ENCODE results near the gene TEDC1.

The TEDC1 gene

DNA sequence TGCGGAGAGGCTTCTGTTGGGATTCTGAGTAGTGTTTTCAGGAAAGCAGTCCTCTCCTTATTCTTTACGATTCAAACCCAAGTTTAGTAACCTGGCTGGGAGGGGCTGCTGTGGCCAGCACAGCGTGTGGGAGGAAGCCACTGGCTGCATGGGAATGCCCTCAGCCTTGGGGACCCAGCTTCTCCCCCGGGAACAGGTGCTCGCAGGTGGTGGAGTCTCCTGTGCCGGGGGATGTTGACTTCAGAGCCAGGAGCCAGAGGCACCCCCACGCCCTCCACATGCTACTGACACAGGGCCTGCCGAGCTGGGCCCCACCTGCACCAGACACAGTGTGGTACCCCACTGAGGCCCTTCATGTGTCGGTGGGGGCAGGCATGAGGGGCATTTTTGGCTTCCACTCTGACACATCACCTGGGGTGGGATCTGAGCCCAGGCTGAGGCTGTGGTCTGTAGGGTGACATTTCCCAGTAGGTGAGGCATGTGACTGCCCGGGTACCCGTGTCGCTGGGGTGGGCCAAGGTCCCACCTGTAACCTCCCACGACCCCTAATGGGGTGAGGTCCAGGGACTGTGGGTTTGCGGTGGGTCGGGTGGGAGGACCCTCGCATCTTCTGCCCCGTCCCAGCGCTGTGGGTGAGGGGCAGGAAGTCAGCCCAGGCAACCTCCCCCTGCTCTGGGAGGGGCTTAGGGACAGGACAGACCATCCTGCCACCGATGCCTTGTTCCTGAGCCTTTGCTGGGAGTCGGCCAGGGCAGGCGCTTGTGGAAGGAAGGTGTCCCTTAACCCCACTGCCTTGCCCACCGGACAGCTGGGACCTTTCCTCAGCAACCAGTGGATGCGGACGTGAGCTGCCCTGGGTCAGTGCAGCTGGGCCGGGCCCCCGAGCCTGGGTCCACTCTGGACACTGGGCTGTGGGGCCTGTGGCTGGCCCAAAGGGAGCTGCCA lies 44.9 kb upstream of the TEDC1 start (continued):
- TF ChIP-seq, protein P1, sequence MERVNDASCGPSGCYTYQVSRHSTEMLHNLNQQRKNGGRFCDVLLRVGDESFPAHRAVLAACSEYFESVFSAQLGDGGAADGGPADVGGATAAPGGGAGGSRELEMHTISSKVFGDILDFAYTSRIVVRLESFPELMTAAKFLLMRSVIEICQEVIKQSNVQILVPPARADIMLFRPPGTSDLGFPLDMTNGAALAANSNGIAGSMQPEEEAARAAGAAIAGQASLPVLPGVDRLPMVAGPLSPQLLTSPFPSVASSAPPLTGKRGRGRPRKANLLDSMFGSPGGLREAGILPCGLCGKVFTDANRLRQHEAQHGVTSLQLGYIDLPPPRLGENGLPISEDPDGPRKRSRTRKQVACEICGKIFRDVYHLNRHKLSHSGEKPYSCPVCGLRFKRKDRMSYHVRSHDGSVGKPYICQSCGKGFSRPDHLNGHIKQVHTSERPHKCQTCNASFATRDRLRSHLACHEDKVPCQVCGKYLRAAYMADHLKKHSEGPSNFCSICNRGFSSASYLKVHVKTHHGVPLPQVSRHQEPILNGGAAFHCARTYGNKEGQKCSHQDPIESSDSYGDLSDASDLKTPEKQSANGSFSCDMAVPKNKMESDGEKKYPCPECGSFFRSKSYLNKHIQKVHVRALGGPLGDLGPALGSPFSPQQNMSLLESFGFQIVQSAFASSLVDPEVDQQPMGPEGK (CRISPR knock-in tag; IDR thresholded peaks at IDR 0.05; ENCODE audit: borderline replicate concordance): no peak
- no peak for TF ChIP-seq CSDC2 (CRISPR knock-in tag; IDR thresholded peaks at IDR 0.05)

DNA sequence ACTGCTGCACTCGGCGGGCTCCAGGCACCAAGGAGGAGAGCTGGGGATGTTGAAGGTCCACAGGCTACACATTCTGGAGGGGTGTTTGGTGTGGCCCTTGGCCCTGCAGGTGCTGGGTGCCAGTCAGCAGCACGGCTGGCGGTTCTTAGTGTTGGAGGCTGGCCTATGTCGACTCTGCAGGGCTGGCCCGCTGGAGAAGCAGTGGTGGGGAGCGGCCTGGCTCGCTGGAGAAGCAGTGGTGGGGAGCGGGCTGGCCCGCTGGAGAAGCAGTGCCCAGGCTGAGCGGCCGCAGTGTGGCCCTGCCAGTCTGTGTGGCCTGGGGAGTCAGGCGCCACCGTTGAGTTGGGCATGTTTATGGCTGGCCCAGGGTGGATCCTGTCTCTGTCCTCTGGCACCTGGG lies 44.1 kb upstream of the TEDC1 start:
- ATAC-seq: no peak
- TF ChIP-seq RARB (CRISPR knock-in tag; IDR thresholded peaks at IDR 0.05) (no peak), BACH2 (CRISPR knock-in tag; IDR thresholded peaks at IDR 0.05; ENCODE audit: borderline replicate concordance) (no peak), TCF4 (CRISPR knock-in tag; IDR thresholded peaks at IDR 0.05; ENCODE audit: borderline replicate concordance) (no peak), CSDC2 (CRISPR knock-in tag; IDR thresholded peaks at IDR 0.05) (no peak), ZFP3 (CRISPR knock-in tag; IDR thresholded peaks at IDR 0.05) (no peak), ZNF8 (CRISPR knock-in tag; IDR thresholded peaks at IDR 0.05) (no peak), ZNF70 (CRISPR knock-in tag; IDR thresholded peaks at IDR 0.05) (no peak), ESRRG (CRISPR knock-in tag; IDR thresholded peaks at IDR 0.05) (no peak)
- TF ChIP-seq, protein P2, sequence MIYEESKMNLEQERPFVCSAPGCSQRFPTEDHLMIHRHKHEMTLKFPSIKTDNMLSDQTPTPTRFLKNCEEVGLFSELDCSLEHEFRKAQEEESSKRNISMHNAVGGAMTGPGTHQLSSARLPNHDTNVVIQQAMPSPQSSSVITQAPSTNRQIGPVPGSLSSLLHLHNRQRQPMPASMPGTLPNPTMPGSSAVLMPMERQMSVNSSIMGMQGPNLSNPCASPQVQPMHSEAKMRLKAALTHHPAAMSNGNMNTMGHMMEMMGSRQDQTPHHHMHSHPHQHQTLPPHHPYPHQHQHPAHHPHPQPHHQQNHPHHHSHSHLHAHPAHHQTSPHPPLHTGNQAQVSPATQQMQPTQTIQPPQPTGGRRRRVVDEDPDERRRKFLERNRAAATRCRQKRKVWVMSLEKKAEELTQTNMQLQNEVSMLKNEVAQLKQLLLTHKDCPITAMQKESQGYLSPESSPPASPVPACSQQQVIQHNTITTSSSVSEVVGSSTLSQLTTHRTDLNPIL (CRISPR knock-in tag; IDR thresholded peaks at IDR 0.05; ENCODE audit: low read depth): no peak

DNA sequence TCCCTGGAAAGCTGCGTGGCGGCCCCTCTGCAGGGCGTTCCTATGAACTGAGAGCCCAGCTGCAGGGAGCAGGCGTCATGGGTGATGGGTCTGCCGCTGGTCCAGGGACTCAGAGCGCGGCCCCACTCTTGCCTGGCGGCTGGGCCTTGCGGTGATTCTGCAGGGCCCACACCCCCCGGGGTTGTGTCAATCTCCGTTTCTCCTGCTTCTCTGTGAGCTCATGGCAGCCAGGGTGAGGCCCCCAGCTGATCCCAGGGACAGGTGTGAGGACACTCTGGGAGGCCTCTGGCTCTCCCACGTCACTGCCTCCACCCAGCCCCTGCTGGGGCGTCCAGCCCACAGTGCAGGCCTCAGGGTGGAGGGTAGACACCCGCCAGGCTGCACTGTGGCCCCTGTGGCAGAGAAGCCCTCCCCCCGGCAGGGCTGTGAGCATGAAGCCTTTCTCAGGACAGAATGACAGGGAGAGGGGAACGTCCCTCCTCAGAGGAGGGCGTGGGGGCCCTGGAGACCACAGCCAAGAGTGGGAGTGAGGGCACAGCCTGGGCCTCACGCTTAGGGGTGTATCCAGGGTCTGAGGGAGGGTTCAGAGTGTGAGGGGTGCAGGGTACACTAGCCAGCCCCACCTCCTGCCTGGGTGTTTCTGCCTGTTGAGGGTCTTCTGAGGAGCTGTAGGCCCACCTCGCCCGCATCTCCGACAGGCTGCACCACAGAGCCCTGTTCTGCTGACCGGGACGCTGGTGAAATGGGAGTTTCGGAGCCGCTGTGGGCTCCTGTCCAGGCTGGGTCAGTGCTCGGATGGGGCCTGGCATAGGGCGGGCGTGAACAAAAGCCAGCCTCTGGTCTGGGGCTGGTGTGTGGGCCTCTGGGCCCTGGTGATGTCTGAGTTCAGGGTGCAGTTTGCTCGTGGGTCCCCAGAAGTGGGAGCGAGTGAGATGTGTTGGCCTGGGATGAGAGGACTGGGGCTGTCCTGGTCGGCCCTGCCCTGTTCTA lies 43.1 kb upstream of the TEDC1 start:
- TF ChIP-seq ZNF8 (CRISPR knock-in tag; IDR thresholded peaks at IDR 0.05): no peak
- TF ChIP-seq, protein P3, sequence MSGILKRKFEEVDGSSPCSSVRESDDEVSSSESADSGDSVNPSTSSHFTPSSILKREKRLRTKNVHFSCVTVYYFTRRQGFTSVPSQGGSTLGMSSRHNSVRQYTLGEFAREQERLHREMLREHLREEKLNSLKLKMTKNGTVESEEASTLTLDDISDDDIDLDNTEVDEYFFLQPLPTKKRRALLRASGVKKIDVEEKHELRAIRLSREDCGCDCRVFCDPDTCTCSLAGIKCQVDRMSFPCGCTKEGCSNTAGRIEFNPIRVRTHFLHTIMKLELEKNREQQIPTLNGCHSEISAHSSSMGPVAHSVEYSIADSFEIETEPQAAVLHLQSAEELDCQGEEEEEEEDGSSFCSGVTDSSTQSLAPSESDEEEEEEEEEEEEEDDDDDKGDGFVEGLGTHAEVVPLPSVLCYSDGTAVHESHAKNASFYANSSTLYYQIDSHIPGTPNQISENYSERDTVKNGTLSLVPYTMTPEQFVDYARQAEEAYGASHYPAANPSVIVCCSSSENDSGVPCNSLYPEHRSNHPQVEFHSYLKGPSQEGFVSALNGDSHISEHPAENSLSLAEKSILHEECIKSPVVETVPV (CRISPR knock-in tag; IDR thresholded peaks at IDR 0.05): no peak
- no peak for TF ChIP-seq ARNTL (CRISPR knock-in tag; IDR thresholded peaks at IDR 0.05; ENCODE audit: borderline replicate concordance, low read depth)
- no peak for TF ChIP-seq CSDC2 (CRISPR knock-in tag; IDR thresholded peaks at IDR 0.05)
- TF ChIP-seq RARB (CRISPR knock-in tag; IDR thresholded peaks at IDR 0.05): no peak
- no peak for TF ChIP-seq ZFP30 (CRISPR knock-in tag; IDR thresholded peaks at IDR 0.05)
- TF ChIP-seq, protein P4, sequence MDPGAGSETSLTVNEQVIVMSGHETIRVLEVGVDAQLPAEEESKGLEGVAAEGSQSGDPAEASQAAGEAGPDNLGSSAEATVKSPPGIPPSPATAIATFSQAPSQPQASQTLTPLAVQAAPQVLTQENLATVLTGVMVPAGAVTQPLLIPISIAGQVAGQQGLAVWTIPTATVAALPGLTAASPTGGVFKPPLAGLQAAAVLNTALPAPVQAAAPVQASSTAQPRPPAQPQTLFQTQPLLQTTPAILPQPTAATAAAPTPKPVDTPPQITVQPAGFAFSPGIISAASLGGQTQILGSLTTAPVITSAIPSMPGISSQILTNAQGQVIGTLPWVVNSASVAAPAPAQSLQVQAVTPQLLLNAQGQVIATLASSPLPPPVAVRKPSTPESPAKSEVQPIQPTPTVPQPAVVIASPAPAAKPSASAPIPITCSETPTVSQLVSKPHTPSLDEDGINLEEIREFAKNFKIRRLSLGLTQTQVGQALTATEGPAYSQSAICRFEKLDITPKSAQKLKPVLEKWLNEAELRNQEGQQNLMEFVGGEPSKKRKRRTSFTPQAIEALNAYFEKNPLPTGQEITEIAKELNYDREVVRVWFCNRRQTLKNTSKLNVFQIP (CRISPR knock-in tag; IDR thresholded peaks at IDR 0.05; ENCODE audit: borderline replicate concordance, low read depth): no peak
- peak; percentile 4 for ATAC-seq

DNA sequence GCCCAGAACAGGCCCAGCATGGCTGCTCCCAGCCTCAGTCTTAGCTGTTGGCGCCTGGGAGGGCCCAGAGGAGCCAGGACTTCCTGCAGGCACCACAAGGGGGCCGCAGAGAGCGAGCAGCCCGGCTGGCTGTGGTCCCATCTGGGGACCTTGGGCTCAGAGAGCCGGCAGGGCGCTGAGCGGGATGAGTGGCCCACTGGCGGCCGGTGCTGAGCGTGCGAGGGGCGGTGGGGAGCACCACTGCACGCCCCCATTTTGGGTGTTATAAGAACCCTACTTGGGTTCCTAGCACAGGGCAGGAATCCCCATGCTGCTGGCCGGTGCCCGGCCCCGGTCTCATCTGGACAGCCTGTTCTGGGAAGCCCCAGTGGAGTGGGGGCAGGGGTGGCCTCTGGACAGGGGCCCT lies 42.3 kb upstream of the TEDC1 start:
- TF ChIP-seq SNAI2 (CRISPR knock-in tag; IDR thresholded peaks at IDR 0.05): no peak
- peak; percentile 94 for ATAC-seq

DNA sequence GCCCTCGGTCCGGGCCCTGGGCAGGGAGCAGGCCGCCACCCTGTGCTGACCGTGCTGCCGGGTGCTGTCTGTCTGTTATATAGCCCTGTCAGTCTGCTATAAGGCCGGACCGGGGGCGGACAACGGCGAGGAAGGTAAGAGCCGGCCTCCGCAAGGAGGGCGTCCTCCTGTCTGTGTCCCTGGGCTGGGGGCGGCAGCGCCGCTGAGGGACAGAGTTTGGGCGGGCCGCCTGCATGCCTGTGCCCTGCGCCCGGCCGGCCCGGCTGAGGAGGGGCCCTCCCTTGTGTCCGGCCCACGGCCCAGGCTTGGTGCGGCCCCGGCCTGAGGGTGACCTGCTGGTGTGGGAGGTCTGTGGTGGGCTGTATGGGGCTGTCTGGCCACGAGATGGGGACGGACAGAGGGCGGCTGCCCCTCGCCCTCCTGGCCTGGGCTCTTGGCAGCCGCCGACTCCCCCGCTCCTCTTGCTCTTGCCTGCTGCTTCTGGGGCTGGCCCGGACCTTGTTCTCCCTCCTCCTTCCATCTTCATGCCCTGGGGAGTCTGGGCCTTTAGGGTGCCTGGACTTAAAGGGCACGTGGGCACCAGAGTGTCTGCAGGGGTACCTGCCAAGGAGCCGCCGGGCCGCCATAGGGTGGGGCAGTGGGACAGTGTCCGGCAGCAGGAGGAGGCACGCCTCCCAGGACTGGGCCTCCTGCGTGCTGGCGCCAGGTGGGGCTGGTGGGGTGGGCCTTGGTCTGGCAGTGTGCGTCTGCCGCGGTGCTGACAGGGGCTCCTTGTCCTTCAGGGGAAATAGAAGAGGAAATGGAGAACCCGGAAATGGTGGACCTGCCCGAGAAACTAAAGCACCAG lies 41.5 kb upstream of the TEDC1 start:
- no peak for ATAC-seq
- TF ChIP-seq TOX (CRISPR knock-in tag; IDR thresholded peaks at IDR 0.05; ENCODE audit: borderline replicate concordance) (no peak), ARNTL (CRISPR knock-in tag; IDR thresholded peaks at IDR 0.05; ENCODE audit: borderline replicate concordance, low read depth) (no peak), ESRRG (CRISPR knock-in tag; IDR thresholded peaks at IDR 0.05) (no peak), ZNF8 (CRISPR knock-in tag; IDR thresholded peaks at IDR 0.05) (no peak), BACH2 (CRISPR knock-in tag; IDR thresholded peaks at IDR 0.05; ENCODE audit: borderline replicate concordance) (no peak), PPARA (CRISPR knock-in tag; IDR thresholded peaks at IDR 0.05; ENCODE audit: borderline replicate concordance) (no peak), OSR1 (CRISPR knock-in tag; IDR thresholded peaks at IDR 0.05) (no peak), GLIS3 (CRISPR knock-in tag; IDR thresholded peaks at IDR 0.05) (no peak), ZNF70 (CRISPR knock-in tag; IDR thresholded peaks at IDR 0.05) (no peak), ZFP3 (CRISPR knock-in tag; IDR thresholded peaks at IDR 0.05) (no peak)
- TF ChIP-seq, protein P5, sequence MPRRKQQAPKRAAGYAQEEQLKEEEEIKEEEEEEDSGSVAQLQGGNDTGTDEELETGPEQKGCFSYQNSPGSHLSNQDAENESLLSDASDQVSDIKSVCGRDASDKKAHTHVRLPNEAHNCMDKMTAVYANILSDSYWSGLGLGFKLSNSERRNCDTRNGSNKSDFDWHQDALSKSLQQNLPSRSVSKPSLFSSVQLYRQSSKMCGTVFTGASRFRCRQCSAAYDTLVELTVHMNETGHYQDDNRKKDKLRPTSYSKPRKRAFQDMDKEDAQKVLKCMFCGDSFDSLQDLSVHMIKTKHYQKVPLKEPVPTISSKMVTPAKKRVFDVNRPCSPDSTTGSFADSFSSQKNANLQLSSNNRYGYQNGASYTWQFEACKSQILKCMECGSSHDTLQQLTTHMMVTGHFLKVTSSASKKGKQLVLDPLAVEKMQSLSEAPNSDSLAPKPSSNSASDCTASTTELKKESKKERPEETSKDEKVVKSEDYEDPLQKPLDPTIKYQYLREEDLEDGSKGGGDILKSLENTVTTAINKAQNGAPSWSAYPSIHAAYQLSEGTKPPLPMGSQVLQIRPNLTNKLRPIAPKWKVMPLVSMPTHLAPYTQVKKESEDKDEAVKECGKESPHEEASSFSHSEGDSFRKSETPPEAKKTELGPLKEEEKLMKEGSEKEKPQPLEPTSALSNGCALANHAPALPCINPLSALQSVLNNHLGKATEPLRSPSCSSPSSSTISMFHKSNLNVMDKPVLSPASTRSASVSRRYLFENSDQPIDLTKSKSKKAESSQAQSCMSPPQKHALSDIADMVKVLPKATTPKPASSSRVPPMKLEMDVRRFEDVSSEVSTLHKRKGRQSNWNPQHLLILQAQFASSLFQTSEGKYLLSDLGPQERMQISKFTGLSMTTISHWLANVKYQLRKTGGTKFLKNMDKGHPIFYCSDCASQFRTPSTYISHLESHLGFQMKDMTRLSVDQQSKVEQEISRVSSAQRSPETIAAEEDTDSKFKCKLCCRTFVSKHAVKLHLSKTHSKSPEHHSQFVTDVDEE (CRISPR knock-in tag; IDR thresholded peaks at IDR 0.05): no peak

All from SK-N-SH treated with all-trans-retinoic acid at 6 μM for 48 hours (cell line).